ENCODE results near the gene GDF15.
A peak's percentile ranks its signal among the peaks of the same experiment; 100 is the strongest.

GDF15 gene

GRCh38 chr19:18419195-18419698 is 33.3 kb downstream of the GDF15 start, which contains the start of gene SSBP4:
SSBP4 (plus strand) TSS chr19:18419398; CDS start chr19:18419649, 251 bp downstream.
- peak; percentile 54 for DNase-seq (ENCODE audit: low read depth)

- DNase-seq (ENCODE audit: low read depth): no peak
Observed at GRCh38 chr19:18419699-18420460, 33.9 kb downstream of the GDF15 start.

GRCh38 chr19:18420930-18421329 is 35.0 kb downstream of the GDF15 start:
- DNase-seq (ENCODE audit: low read depth): no peak

- DNase-seq (ENCODE audit: low read depth): no peak
Observed at GRCh38 chr19:18421371-18421959, 35.5 kb downstream of the GDF15 start.

- no peak for DNase-seq (ENCODE audit: low read depth)
Observed at GRCh38 chr19:18422530-18423191, 36.7 kb downstream of the GDF15 start.

- no peak for DNase-seq (ENCODE audit: low read depth)
Observed at GRCh38 chr19:18423258-18424020, 37.5 kb downstream of the GDF15 start.

- DNase-seq (ENCODE audit: low read depth): no peak
Observed at GRCh38 chr19:18424122-18424889, 38.3 kb downstream of the GDF15 start.

- no peak for DNase-seq (ENCODE audit: low read depth)
Observed at GRCh38 chr19:18424890-18425514, 39.0 kb downstream of the GDF15 start.

- no peak for DNase-seq (ENCODE audit: low read depth)
Observed at GRCh38 chr19:18425515-18426415, 39.8 kb downstream of the GDF15 start.

- no peak for DNase-seq (ENCODE audit: low read depth)
Observed at GRCh38 chr19:18426416-18426767, 40.4 kb downstream of the GDF15 start.

- DNase-seq (ENCODE audit: low read depth): no peak
Observed at GRCh38 chr19:18427080-18427742, 41.3 kb downstream of the GDF15 start.

GRCh38 chr19:18427743-18428113 is 41.8 kb downstream of the GDF15 start:
- DNase-seq (ENCODE audit: low read depth): no peak

GRCh38 chr19:18428173-18428786 is 42.3 kb downstream of the GDF15 start:
- DNase-seq (ENCODE audit: low read depth): no peak

GRCh38 chr19:18428787-18429674 is 43.1 kb downstream of the GDF15 start:
- peak; percentile 74 for DNase-seq (ENCODE audit: low read depth)

GRCh38 chr19:18429717-18430416 is 43.9 kb downstream of the GDF15 start:
- DNase-seq (ENCODE audit: low read depth): no peak

GRCh38 chr19:18430417-18431144 is 44.6 kb downstream of the GDF15 start:
- no peak for DNase-seq (ENCODE audit: low read depth)

All from activated T-cell treated with anti-CD3 and anti-CD28 coated beads for 1 hour (primary cell).